ENCODE data around the gene USP37.

DNA sequence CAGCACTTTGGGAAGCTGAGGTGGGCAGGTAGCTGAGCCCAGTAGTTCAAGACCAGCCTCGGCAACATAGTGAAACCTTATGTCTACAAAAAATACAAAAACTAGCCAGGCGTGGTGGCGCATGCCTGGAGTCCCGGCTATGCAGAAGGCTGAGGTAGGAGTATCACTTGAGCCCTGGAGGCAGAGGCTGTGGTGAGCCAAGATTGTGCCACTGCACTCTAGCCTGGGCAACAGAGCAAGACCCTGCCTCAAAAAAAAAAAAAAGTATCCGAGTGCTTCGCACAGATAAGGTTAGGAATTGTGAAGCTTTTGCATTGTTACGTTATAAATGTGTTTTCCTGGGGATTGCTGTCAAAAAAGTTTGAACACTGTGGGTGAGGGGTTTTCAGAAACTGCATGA, 164.3 kb downstream of the USP37 start:
- TF ChIP-seq, protein P1, sequence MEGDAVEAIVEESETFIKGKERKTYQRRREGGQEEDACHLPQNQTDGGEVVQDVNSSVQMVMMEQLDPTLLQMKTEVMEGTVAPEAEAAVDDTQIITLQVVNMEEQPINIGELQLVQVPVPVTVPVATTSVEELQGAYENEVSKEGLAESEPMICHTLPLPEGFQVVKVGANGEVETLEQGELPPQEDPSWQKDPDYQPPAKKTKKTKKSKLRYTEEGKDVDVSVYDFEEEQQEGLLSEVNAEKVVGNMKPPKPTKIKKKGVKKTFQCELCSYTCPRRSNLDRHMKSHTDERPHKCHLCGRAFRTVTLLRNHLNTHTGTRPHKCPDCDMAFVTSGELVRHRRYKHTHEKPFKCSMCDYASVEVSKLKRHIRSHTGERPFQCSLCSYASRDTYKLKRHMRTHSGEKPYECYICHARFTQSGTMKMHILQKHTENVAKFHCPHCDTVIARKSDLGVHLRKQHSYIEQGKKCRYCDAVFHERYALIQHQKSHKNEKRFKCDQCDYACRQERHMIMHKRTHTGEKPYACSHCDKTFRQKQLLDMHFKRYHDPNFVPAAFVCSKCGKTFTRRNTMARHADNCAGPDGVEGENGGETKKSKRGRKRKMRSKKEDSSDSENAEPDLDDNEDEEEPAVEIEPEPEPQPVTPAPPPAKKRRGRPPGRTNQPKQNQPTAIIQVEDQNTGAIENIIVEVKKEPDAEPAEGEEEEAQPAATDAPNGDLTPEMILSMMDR (IDR thresholded peaks at IDR 0.05; ENCODE audit: low read length) = no peak
- TF ChIP-seq EZH2 (IDR thresholded peaks at IDR 0.05; ENCODE audit: borderline replicate concordance, low read length) = no peak

All from OCI-LY1 (cell line).